ENCODE measurements around the gene EP400.

Gene EP400

GRCh38 chr12:131949431-131950181, at the start of gene EP400:
Gene EP400 (plus strand): TSS chr12:131949942. CDS start chr12:131960620, 10,678 bp downstream.
- DNase-seq = peak; percentile 94

- DNase-seq = no peak
Observed at GRCh38 chr12:131900397-131900796, 49.3 kb upstream of the EP400 start.

- no peak for DNase-seq
Observed at GRCh38 chr12:131901431-131902331, 48.1 kb upstream of the EP400 start.

DNA sequence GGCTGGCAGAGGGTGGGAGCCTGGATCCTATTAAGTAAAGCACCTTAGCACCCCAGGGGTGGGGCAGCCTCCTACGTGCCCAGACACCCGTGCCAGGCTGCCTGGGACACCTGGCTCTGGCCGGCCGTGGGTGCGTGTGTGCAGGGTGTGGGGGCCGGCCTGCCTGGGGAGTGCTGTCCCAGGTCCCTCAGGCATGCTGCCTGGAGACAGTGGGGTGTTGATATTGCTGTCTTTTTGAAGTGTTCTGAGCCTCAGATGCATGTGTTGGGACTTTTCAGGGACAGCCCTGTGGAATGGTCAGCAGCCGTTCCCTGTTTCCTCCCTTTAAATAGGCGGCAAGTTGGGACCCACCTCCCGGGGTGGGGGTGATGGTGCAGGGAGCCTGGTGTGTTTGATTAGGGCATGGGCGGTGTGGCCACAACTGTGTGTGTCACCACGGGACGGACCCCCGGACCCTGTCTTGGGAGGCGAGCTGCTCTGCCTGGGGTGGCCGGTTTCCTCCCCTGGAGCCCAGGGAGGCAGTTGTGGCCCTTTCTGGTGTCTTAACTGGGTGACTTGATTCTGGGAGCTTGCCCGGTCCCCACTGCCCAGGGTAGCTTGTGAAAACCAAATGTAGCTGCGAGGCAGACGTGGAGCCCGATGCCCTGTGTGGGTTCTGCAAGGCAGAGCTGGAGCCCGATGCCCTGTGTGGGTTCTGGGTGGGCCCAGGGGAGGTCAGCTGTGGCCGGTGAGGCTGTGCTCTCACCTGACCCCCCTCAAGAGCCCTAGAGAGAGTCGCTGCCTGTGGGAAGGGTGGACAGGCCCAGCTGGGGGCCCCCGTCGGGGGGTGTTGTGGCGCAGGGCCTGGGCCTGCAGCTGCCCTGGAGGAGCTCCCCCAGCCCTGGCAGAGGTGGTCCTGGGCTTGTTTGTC, 47.2 kb upstream of the EP400 start:
- DNase-seq = no peak

DNA sequence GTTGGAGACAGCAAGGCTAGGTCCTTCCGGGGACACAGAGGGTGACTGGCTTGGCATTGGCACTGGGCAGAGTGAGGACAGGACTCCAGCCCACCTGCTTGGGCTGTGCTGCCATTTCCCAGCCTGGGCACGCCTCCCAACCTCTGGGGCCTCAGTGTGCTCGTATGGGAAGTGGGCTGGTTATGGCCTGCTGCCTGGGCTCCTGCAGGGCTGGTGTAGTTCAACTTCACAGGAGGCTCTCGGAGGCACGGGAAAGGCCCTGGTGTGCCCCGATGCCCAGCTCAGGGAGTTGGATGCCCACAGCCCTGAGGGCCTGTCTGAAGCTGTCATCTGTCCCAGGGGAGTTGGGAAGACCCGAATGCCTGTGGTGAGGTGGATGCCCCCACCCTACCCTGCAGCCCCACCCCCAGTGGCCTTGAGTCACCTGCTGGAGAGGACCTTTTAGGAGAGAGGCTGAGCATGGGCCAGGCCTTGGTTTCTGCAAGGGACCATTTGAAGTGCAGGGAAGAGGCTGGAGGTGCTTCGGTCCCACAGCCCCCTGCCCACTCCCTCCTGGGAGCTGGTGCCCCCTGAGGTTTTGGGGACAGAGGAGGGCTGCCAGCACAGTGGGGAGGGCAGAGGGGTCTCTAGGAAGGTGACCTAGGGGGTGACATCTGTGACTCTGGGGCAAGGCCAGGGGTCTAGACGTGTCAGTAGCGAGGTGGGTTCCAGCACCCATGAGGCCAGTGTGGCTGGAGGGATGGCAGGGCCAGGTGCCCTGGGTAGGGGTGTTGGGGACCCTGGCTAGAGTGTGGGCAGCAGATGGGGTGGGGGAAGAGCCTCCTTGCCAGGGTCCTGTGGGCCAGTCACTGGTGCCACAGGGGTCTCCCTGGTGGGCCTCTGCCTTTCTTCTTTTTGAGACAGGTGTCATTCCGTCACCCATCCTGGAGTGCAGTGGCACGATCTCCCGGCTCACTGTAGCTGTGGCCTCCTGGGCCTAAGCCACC, 46.2 kb upstream of the EP400 start:
- no peak for DNase-seq

DNA sequence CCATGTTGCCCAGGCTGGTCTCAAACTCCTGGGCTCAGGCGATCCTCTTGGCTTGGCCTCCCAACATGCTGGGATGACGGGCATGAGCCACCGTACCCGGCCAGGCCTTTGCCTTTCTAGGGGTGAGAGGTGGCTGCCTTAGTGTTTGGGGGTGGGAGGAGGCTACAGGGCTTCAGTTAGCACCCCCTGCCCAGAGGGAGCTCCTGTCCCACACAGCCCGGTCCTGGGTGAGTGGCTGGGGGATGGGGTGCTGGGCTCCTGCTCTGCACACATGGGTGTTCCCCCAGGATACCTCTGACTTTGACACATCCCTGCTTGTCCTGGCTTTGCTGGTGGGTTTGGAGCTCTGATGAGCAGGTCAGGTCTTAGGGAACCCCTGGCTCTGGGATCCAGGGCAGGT, 45.4 kb upstream of the EP400 start:
- no peak for DNase-seq

DNA sequence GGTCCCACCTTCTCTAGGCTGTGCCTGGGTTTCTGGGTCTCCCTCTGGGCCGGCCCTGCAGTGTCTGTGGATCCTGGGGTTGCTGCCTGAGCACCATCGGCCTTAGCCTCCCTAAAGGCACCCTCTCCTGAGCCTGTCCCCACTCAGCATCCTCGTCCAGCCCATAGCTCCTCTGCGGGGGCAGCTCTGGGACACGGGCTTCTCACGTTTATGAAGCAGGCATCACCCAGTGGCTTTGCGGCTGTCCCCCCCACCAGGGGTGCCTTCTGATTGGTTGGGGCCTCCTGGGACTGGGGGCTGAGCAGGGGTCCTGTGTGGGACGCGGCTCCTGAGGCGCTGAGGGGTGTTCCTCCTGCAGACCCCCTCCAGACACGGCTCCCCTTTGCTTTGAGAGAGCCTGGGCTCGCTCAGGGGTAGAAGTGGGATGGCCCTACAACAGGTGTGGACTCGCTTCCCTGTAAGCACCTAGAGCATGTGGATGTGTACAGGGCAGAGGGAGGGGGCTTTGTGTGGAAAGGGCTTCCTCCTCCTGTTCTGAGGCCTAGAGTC, 44.6 kb upstream of the EP400 start:
- DNase-seq = no peak

DNA sequence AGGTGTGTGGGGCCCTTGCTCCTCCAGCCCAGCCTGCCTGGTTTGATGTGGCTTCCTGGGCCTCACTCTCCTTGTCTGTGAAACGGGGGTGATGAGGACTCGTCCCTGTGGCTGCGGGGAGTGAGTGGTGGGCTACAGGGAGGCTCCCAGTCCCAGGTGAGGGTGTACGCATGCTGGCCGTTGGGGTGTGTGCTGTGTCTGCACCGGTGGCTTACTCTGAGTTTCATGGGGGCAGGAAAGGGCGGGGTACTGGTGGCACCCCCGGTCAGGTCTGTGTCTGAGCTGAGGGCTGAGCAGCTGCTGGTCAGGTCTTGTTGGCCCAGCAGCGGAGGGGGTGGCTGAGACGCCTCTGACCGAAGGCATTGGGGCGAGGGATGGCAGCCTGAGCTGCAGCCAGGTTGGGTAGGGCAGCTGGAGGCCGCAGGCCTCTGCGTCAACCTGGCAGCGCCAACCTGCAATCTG, 44.1 kb upstream of the EP400 start:
- DNase-seq = no peak

- DNase-seq = no peak
Observed at GRCh38 chr12:131907379-131908091, 42.2 kb upstream of the EP400 start.

DNA sequence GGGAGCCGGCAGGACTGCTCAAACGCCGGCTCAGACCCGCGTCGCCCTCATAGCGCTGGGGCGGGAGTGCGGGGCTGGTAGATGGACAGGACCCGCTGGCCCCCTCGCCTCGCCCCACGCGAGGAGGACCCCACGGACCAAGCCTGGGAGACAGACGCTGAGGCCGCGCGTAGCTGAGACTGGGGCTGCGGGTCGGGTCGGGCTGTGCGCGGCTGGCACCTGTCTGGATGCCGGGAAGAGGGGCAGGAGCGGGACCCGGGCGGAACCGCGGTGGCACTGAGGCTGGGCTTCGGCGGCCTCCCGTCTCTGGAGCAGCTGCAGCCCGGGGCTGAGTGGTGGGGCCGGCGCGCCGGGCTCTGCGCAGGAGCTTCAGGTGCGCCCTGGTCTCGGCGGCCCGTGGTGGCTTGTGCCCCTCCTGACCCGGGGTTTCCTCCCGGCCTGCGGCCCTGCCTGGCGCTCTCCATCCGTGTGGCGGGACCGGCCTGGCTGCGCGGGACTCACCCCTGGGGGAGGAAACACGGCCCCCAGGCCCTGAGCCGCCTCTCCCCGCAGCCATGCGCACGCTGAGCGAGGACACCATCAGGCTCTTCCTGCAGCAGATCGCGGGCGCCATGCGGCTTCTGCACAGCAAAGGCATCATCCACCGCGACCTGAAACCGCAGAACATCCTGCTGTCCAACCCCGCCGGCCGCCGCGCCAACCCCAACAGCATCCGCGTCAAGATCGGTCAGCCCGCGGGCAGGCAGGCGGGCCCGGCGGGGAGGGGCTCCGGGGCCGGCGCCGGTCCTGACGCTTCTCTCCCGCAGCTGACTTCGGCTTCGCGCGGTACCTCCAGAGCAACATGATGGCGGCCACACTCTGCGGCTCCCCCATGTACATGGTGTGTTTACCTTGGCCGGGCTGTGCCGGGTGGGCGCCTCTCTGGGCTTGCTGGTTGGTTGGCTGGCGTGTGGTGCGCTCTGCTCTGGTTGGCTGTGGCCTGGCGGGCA, 41.4 kb upstream of the EP400 start:
- no peak for DNase-seq

- DNase-seq = no peak
Observed at GRCh38 chr12:131909081-131909751, 40.5 kb upstream of the EP400 start.

DNA sequence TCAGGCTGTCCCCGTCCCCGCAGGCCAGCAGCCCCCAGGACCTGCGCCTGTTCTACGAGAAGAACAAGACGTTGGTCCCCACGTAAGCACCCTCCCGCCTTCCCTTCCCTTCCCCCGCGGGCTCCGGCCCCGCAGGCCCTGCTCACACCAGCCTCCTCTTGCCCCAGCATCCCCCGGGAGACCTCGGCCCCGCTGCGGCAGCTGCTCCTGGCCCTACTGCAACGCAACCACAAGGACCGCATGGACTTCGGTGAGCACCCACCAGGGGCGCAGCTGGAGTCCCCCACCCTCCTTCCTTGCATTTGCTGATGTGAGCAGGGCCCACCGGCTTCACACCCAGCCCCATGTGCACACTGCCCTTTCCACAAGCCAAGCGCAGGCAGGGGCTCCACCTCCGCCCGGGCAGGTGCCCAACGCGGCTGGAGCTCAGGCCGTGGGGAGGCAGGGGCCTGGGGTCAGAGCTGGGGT, 40.0 kb upstream of the EP400 start:
- DNase-seq = no peak

- no peak for DNase-seq
Observed at GRCh38 chr12:131910302-131911027, 39.3 kb upstream of the EP400 start.

- DNase-seq = no peak
Observed at GRCh38 chr12:131911028-131911650, 38.6 kb upstream of the EP400 start.

DNA sequence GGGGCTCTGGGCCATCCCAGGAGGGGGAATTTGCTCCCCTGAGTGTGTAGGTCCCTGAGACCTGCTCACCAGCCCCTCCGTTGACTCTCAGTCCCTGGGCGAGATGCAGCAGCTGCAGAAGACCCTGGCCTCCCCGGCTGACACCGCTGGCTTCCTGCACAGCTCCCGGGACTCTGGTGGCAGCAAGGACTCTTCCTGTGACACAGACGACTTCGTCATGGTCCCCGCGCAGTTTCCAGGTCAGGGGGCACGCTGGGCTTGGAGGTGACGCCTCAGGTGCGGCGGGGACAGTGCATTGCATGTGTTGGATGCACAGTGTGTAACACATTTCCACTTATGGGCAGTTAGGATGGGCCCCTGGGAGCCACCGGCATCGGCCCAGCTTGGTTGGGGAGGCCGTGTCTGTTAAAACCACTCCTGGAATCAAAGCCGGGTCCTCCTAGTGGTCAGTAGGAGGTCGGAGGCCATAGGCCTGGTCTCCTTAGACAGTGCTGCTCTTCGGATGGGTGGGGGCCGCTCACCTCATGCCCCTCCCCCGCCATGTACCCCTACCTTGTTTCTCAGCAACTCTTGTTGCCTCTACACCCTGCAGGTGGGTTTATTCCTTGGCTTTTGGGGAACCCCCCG, 37.8 kb upstream of the EP400 start:
- no peak for DNase-seq

DNA sequence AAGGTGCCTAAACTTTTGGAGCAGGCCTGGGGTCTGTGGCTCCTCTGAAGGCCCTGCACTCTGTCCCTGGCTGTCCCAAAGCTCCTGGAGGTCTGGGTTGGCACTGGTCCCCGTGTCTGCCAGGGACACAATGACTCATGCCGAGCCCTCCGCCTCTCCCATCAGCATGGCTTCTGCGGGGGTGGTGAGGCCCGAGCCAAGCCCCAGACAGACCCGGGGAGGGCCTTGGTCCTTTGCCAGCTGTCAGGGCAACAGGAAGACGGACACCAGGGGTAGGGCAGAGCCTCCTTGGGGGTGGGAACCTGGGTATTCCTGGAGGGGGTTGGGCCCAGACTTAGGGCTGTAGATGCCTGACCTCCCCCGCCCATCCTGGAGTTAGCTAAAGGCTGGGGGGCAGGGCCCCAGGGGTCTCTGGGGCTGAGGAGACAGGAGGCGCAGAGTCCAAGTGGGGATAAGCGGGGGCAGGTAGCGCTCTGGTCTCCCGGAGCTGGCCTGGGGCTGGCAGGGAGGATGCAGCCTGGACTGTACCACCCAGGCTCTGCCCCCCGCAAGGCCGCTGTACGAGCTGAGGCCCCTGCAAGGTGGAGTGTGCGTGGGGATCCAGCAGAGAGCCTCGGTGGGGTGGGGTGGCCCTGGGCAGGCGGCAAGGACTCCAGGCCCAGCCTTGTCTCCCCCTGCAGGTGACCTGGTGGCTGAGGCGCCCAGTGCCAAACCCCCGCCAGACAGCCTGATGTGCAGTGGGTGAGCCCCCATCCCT, 37.0 kb upstream of the EP400 start:
- DNase-seq = no peak

All from activated naive CD4-positive, alpha-beta T cell treated with Interleukin-2 at 50 U/mL for 16 hours (primary cell).